ENCODE measurements around the gene CHRNA4. TPM values are rescaled to one million over a fixed set of nuclear protein-coding genes. Genes with fewer than 3 reads are reported as not detected.

CHRNA4 gene
- total and polyA plus RNA-seq, 2 of the 4 experiments (the other 2 are of a cell fraction) = not detected

DNA sequence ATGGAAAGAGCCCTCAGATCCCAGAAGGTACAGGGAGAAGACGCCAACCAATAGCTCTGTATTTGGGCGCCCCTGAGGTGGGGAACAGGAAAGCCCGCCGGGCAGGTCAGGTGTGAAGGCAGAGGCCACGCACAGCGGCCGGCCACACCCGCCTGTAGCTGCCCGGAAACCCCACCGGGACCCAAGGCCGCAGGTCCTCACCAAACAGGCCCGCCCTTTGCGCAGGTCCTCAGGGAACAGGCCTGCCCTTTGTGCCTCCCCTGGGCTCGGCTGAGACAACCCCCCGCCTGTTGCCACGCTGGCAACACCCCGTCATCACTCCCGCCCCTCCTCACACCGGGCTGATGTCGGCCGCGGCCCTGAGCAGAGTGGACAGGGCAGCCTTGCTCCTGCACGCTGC, 44.9 kb upstream of the CHRNA4 start:
- Histone ChIP-seq H3K4me1 (ENCODE audit: control insufficient read depth, insufficient read depth, low read length) (no peaks in the 10 kb centered on the region), H3K23ac (ENCODE audit: low read depth, low read length) (no peak overlapping the region), H2AFZ (replicated peaks; ENCODE audit: low read length, poor library complexity) (no peak overlapping the region), H2BK20ac (ENCODE audit: low read depth, low read length) (no peak overlapping the region), H2BK120ac (ENCODE audit: low read depth, low read length) (no peak overlapping the region), H3K4ac (ENCODE audit: low read depth, low read length) (no peak overlapping the region), H3K27ac (ENCODE audit: insufficient read depth, low read length) (no peak overlapping the region), H3K9me1 (ENCODE audit: insufficient read depth, low read length) (no peaks in the 10 kb centered on the region), H3K4me3 (ENCODE audit: insufficient read depth, low read depth, low read length) (no peak overlapping the region), H4K8ac (ENCODE audit: low read depth in 2 of 2, low read length in 2 of 2) (no peak overlapping the region), H3K9me3 (ENCODE audit: control insufficient read depth, insufficient read depth, low read length) (no peaks in the 10 kb centered on the region), H3K36me3 (ENCODE audit: control insufficient read depth, insufficient read depth, low read length) (no peaks in the 10 kb centered on the region), H3K18ac (ENCODE audit: low read depth, low read length) (no peak overlapping the region), H4K20me1 (ENCODE audit: insufficient read depth, low read length) (no peaks in the 10 kb centered on the region), H3K79me1 (ENCODE audit: low read depth in 1 of 2, low read length in 2 of 2) (no peaks in the 10 kb centered on the region), H2BK15ac (ENCODE audit: low read depth, low read length) (no peak overlapping the region), H4K5ac (ENCODE audit: low read depth, low read length) (no peak overlapping the region), H3K27me3 (ENCODE audit: control insufficient read depth, insufficient read depth, low read length) (peaks cover 7% of the 10 kb centered on the region; the same call in 1 of the 2 replicates), H3K56ac (ENCODE audit: extremely low read depth, insufficient read depth, low read length) (no peak overlapping the region), H3K9ac (ENCODE audit: low read depth, low read length) (no peak overlapping the region), H3K4me2 (ENCODE audit: low read depth, low read length) (no peak overlapping the region), H2AK5ac (ENCODE audit: low read depth, low read length) (no peak overlapping the region), H2BK5ac (ENCODE audit: low read depth, low read length, poor library complexity, severe bottlenecking) (no peak overlapping the region), H4K91ac (ENCODE audit: insufficient read depth, low read depth, low read length) (no peak overlapping the region), H3K14ac (replicated peaks; ENCODE audit: low read depth, low read length) (no peak overlapping the region), H2AK9ac (replicated peaks; ENCODE audit: low read depth, low read length, poor library complexity) (no peak overlapping the region)
- ChIA-PET CTCF (no interaction called here), POLR2A (ENCODE audit: unreplicated experiment) (no interaction called here)
- intact Hi-C loops (cut with micrococcal nuclease) = no loop called here
- in situ Hi-C loops (cut with MboI; ENCODE audit: low sequenced_read_pairs) = no loop called here
- dilution Hi-C loops (cut with HindIII; ENCODE audit: low sequenced_read_pairs, unreplicated experiment) = no loop called here
- WGBS, 2 experiments (ENCODE audit: extremely low coverage in 2 of 2, insufficient read length in 1 of 2) = 81% methylated on average over 8 of the region's 23 CpGs; no CpG with 5 or more reads in 1 of the 2 experiments
- DNase-seq (no peak), ATAC-seq (ENCODE audit: low read depth) (no peak)
- BruUV-seq (replicated peaks) = no TSS peak
- no peak for TF ChIP-seq MAFK (IDR thresholded peaks at IDR 0.05; ENCODE audit: low read depth, low read length)
